CD4-positive, alpha-beta T cell treated with Interleukin-2 at 100 ng/mL for 4 hours (primary cell): ENCODE measurements around the gene PHKB.

Experiments used
- DNase-seq: peaks from one replicate; pipeline ENCODE4 v3.0.0-alpha.2; 2020; ENCODE audit warnings: low spot score

PHKB gene

DNA sequence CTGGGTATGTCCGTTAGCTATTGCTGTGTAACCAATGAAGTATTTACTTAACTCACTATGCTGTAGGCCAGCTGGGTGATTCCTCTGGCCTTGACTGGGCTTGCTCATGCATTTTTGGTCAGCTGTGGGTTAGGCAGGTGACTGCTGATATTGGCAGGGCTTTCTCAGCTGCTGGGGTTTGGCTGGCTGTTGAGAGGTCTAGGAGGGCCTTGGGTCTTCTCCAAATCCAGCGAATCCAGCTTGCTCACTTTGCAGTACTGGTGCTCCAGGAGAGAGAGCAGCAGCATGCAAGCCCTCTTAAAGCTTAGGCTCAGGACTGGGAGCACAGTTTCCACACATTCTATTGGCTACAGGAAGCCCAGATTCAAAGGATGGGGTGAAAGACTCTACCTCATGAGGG lies 270.1 kb downstream of the PHKB start:
- no peak for DNase-seq

DNA sequence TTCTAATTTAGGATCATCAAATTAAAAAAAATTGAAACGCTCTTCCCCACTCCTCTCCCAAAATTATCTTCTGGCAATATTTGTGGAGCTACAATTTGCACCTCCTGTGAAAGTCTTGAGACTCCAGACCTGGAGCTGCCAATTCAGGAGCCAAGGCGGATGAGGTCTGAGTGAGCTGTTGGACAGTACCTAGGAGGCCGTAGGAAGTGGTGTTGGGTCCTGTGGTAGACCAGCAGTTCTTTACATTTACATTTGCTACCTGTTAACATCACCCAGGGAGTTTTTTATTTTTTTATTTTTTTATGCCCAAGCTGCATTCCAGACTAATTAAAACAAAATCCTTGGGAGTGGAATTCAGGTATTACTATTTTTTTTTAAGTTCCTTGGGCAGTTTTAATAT lies 271.0 kb downstream of the PHKB start:
- no peak for DNase-seq

GRCh38 chr16:47732523-47733111 lies 271.5 kb downstream of the PHKB start:
- DNase-seq = no peak

GRCh38 chr16:47734081-47734857 lies 273.1 kb downstream of the PHKB start:
- no peak for DNase-seq

GRCh38 chr16:47734987-47735594 lies 274.0 kb downstream of the PHKB start:
- no peak for DNase-seq

DNA sequence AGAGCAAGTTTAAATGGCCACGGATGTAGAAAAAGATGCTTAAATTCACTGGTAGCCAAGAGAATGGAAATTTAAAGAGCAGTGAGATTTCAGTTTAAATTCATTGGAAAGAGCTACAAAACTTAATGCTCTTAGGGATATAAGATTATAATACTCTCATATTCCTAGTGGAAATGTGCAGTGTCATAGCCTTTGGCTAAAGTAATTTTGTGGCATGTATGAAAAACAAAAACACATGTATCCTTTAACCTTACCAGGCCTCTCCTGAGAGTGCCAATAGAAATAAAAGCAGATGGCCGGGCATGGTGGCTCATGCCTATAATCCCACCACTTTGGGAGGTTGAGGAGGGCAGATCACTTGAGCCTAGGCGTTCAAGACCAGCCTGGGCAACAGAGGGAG lies 289.2 kb downstream of the PHKB start:
- no peak for DNase-seq
